Sigmoid colon (tissue), 7 donors: ENCODE measurements around the gene TMPRSS11A. TPM values are rescaled to one million over a fixed set of nuclear protein-coding genes. Genes with fewer than 3 reads are reported as not detected.

Source experiments
- DNase-seq: peaks from one replicate; pipeline ENCODE4 v3.0.0-alpha.2; 2019
- H3K27ac ChIP-seq, 4 donors: fragments of 200-600 bp; sonication (generic); one replicate each; pipeline ENCODE4 v1.5.1; 2016 to 2019; ENCODE audit warnings: mild to moderate bottlenecking in 1 of 4
- H3K27me3 ChIP-seq, 3 donors: fragments of 200-600 bp; sonication (generic); one replicate each; pipeline ENCODE4 v1.5.1; 2019; ENCODE audit warnings: mild to moderate bottlenecking in 1 of 3
- H3K36me3 ChIP-seq, 4 donors: fragments of 200-600 bp; sonication (generic); one replicate each; pipeline ENCODE4 v1.5.1; 2016 to 2019
- H3K4me1 ChIP-seq, 4 donors: fragments of 200-600 bp; sonication (generic); one replicate each; pipeline ENCODE4 v1.5.1; 2017 to 2019
- H3K4me3 ChIP-seq, 4 donors: fragments of 200-600 bp; sonication (generic); one replicate each; pipeline ENCODE4 v1.5.1; 2017 to 2019; ENCODE audit warnings: mild to moderate bottlenecking in 2 of 4, moderate library complexity in 1 of 4
- H3K9me3 ChIP-seq, 4 donors: fragments of 200-600 bp in 3 of 4; sonication (generic) in 3 of 4; one replicate each; pipeline versions ENCODE4 v1.5.1 to v1.6.1; 2013 to 2019
- EP300 ChIP-seq, 4 donors: sonication (generic); formaldehyde crosslinking; IDR thresholded peaks; one replicate each; pipeline ENCODE4 v1.6.1; 2017; ENCODE audit warnings: antibody characterized with exemption in 4 of 4
- POLR2A ChIP-seq, 2 donors: fragments of 450-650 bp; IDR thresholded peaks; one replicate each; pipeline ENCODE4 v1.6.1; 2016; ENCODE audit warnings: antibody characterized with exemption in 2 of 2, mild to moderate bottlenecking in 2 of 2, moderate library complexity in 2 of 2
- POLR2AphosphoS5 ChIP-seq, 4 donors: sonication (generic); formaldehyde crosslinking; IDR thresholded peaks; one replicate each; pipeline ENCODE4 v1.6.1; 2017; ENCODE audit warnings: antibody characterized with exemption in 4 of 4
- WGBS, 2 donors: extraction: QIAGEN DNeasy Blood & Tissue Kit; methylation state at CpG; one replicate each; pipeline ENCODE4 v1.1.7; 2013; 5-methylcytosine and 5-hydroxymethylcytosine counted together
- intact Hi-C: fragments of 100-400 bp; cut with DNase I; formaldehyde crosslinking; loops from one replicate; pipeline ENCODE4 v1.15.1; 2023
- polyA plus RNA-seq, 3 donors: library from polyadenylated mRNA; stranded (reverse); fragments of 200-250 nt; gene quantifications; one replicate each; pipeline ENCODE4 v1.2.3, GENCODE V29; 2013
- total RNA-seq, 4 donors: library from RNA; depleted of rRNA; stranded (reverse); fragments of >200 nt; gene quantifications; one replicate each; pipeline ENCODE4 v1.1.0, GENCODE V29; 2016
- TF ChIP-seq, protein P1 (sequence below), 4 experiments: fragments of 450-650 bp in 3 of 4; fragments of 200-600 bp in 1 of 4; IDR thresholded peaks; one replicate each; pipeline ENCODE4 v1.5.1; 2016 to 2019; ENCODE audit warnings: antibody characterized with exemption in 4 of 4, mild to moderate bottlenecking in 3 of 4, moderate library complexity in 2 of 4
- donor health status: healthy with polysubstance abuse.
- donor health status: Bipolar disorder and iron deficiency.
- donor health status: healthy.

The TMPRSS11A gene
- total and polyA plus RNA-seq, 7 donors = not detected

DNA sequence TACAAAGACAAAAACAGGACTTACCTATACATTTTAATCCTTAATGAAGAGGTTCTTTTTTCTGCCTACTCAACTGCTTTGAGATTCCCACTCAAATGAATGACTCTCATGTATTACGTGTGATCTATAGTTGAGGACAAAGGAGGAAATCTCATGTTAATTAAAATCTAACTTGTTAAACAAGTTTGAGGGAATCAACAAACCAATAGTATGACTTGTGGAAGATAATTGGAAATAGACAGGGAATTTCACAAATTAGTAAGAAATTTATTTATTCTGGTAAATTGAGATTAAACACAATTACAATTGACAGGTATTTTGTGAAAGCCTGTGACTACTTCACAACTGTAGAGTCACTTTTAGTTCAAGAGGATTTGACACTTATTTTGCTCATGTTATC, 79.4 kb downstream of the TMPRSS11A start, which contains the start of gene TMPRSS11D:
TMPRSS11D (minus strand) TSS at position 101 of the 400 bp plus-strand sequence; CDS start at position 32, 69 bp downstream.
- WGBS, 2 donors = 48 to 88% methylated on average over 1 of the region's 1 CpG
- no peak for TF ChIP-seq POLR2A (IDR thresholded peaks at IDR 0.05)
- TF ChIP-seq, protein P1, sequence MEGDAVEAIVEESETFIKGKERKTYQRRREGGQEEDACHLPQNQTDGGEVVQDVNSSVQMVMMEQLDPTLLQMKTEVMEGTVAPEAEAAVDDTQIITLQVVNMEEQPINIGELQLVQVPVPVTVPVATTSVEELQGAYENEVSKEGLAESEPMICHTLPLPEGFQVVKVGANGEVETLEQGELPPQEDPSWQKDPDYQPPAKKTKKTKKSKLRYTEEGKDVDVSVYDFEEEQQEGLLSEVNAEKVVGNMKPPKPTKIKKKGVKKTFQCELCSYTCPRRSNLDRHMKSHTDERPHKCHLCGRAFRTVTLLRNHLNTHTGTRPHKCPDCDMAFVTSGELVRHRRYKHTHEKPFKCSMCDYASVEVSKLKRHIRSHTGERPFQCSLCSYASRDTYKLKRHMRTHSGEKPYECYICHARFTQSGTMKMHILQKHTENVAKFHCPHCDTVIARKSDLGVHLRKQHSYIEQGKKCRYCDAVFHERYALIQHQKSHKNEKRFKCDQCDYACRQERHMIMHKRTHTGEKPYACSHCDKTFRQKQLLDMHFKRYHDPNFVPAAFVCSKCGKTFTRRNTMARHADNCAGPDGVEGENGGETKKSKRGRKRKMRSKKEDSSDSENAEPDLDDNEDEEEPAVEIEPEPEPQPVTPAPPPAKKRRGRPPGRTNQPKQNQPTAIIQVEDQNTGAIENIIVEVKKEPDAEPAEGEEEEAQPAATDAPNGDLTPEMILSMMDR (IDR thresholded peaks at IDR 0.05) = no peak
- TF ChIP-seq EP300 (IDR thresholded peaks at IDR 0.05) = no peak
- TF ChIP-seq POLR2AphosphoS5 (IDR thresholded peaks at IDR 0.05) = no peak
- Histone ChIP-seq H3K27ac (no peak within 1 kb of the TSS), H3K36me3 (no peaks in the 10 kb centered on the region), H3K4me1 (no peaks in the 10 kb centered on the region), H3K9me3 (no peaks in the 10 kb centered on the region), H3K4me3 (no peak within 1 kb of the TSS), H3K27me3 (no peaks in the 10 kb centered on the region)
- intact Hi-C loops = no loop called here
- DNase-seq = no peak

DNA sequence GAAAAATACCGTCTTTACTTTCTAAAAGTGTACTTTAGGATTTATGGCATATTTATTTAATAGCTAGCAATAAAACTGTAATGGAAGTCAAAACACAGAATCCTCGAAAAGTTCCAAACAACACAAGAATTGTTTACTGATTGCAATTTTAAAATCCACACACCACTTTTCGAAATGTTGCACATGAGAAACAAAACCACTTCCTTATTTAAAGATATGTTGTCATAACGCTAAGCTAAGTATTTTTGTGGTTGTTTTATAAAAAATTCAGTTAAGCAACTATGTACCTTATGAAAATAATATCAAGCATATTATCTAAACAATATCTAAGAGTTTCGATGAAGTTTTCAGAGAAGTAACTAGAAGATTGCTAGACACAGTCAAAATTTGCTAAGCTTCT, 79.8 kb downstream of the TMPRSS11A start:
- H3K4me1 ChIP-seq = no peaks in the 10 kb centered on the region
- intact Hi-C loops = no loop called here
- H3K27me3 ChIP-seq = no peaks in the 10 kb centered on the region
- H3K36me3 ChIP-seq = no peaks in the 10 kb centered on the region
- WGBS, 2 donors = 57 to 58% methylated on average over 5 of the region's 5 CpGs
- H3K4me3 ChIP-seq = no peak overlapping the region
- TF ChIP-seq POLR2A (IDR thresholded peaks at IDR 0.05) (no peak), EP300 (IDR thresholded peaks at IDR 0.05) (no peak), POLR2AphosphoS5 (IDR thresholded peaks at IDR 0.05) (no peak)
- TF ChIP-seq, protein P1 (IDR thresholded peaks at IDR 0.05) = no peak
- DNase-seq = no peak
- H3K9me3 ChIP-seq = no peaks in the 10 kb centered on the region
- no peak overlapping the region for H3K27ac ChIP-seq

DNA sequence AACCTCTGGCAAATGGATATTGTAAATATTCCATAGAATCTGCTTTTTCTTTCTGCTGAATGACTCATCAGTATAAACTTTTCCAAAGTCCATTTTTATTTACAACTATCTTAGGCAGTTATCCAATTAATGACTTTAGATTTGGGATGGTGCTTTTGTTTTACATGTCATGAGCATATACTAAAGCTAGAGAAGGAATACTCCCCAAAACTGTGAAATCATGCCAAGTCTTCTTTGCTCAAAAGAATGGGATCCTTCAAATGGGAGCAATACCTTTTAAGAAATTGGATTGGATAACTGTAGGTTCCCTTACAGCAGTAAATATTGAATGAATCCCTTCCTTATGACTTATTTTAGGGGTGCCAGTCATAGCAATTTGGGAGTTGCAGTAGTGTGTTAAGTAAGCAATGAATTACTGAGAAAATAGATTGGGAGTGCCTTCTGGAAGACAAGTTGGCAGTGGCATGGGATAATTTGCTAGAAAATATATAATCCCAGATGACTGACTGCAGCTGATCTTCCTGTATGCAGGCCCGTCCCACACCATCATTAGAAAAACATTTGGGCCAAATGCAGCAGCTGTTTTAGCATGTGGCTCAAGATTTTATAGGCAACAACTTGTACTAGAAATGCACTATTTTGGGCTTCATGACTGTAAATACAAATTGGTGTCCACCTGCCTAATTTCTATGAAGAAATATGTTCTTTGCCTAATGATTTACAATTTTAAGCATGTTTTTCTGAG, 82.3 kb downstream of the TMPRSS11A start:
- Histone ChIP-seq H3K27me3 (no peaks in the 10 kb centered on the region), H3K4me3 (no peak overlapping the region), H3K9me3 (no peaks in the 10 kb centered on the region), H3K4me1 (no peaks in the 10 kb centered on the region), H3K36me3 (no peaks in the 10 kb centered on the region), H3K27ac (no peak overlapping the region)
- intact Hi-C loops = no loop called here
- DNase-seq = no peak
- no peak for TF ChIP-seq EP300 (IDR thresholded peaks at IDR 0.05)
- no peak for TF ChIP-seq POLR2A (IDR thresholded peaks at IDR 0.05)
- TF ChIP-seq, protein P1 (IDR thresholded peaks at IDR 0.05) = no peak
- 65 to 70% methylated on average over 1 of the region's 1 CpG for WGBS, 2 donors

DNA sequence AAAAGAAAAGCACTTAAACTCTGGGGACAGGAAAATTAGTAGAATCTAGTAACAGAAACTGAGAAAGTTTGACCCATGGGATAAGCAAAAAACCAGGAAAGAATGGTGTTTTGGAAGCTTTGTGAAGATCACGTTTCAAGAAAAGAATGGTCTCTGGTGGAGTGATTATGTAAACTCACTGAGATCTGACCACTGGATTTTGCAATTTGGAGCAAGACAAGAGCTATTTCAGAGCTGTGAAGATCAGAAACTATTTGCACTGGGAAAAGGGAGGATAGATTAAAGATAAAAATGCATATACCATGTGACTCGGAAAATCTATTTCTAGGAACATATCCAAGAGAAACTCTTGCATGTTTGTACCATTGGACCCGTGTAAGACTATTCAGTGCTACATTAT, 83.8 kb downstream of the TMPRSS11A start:
- H3K4me1 ChIP-seq = no peaks in the 10 kb centered on the region
- no peaks in the 10 kb centered on the region for H3K9me3 ChIP-seq
- intact Hi-C loops = no loop called here
- H3K27me3 ChIP-seq = no peaks in the 10 kb centered on the region
- DNase-seq = no peak
- 83% methylated on average over 3 of the region's 3 CpGs for WGBS, 2 donors
- no peaks in the 10 kb centered on the region for H3K36me3 ChIP-seq
- no peak overlapping the region for H3K27ac ChIP-seq
- TF ChIP-seq POLR2AphosphoS5 (IDR thresholded peaks at IDR 0.05) (no peak), POLR2A (IDR thresholded peaks at IDR 0.05) (no peak), EP300 (IDR thresholded peaks at IDR 0.05) (no peak)
- TF ChIP-seq, protein P1 (IDR thresholded peaks at IDR 0.05) = no peak
- no peak overlapping the region for H3K4me3 ChIP-seq

DNA sequence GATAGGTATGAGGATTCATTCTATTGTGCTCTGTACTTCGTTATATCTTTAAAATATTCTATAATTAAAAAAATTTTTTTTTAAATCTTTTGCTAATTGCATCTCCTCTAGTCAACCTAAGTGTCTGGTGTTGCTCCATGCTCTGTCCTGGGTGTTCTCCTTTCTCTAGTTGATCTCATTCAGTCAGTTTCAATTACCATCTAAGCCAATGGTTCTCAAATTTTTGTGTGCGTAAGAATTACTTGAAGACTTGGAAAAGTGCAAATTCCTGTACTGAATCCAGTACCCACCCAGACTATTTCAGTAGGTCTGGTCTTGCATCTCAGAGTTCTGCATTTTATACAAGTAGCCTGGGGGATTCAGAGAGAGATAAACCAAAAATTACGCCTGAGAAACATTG, 86.2 kb downstream of the TMPRSS11A start:
- TF ChIP-seq, protein P1 (IDR thresholded peaks at IDR 0.05) = no peak
- no peak for TF ChIP-seq POLR2A (IDR thresholded peaks at IDR 0.05)
- TF ChIP-seq EP300 (IDR thresholded peaks at IDR 0.05) = no peak
- TF ChIP-seq POLR2AphosphoS5 (IDR thresholded peaks at IDR 0.05) = no peak
- H3K36me3 ChIP-seq = no peaks in the 10 kb centered on the region
- no peaks in the 10 kb centered on the region for H3K27me3 ChIP-seq
- no peak overlapping the region for H3K27ac ChIP-seq
- no peak overlapping the region for H3K4me3 ChIP-seq
- no peaks in the 10 kb centered on the region for H3K4me1 ChIP-seq
- WGBS, 2 donors = 81 to 82% methylated on average over 3 of the region's 3 CpGs
- no peaks in the 10 kb centered on the region for H3K9me3 ChIP-seq
- intact Hi-C loops = no loop called here
- DNase-seq = no peak
